Umbilical cord (tissue), 2 donors: Measurements from ENCODE around the gene CES3. TPM values are rescaled to one million over a fixed set of nuclear protein-coding genes. Genes with fewer than 3 reads are reported as not detected.

Source experiments
- DNase-seq: peaks from one replicate; pipeline ENCODE4 v3.0.0-alpha.2; 2015; ENCODE audit warnings: low spot score
- total RNA-seq: library from RNA; depleted of rRNA; stranded (reverse); fragments of >200 nt; gene quantifications from one replicate; pipeline ENCODE4 v1.2.3, GENCODE V29; 2014; ENCODE audit warnings: low replicate concordance; ENCODE audit not compliant: insufficient read depth

Gene CES3
- total RNA-seq, 1 donor from 2014 or later, result 3.4 TPM

DNA sequence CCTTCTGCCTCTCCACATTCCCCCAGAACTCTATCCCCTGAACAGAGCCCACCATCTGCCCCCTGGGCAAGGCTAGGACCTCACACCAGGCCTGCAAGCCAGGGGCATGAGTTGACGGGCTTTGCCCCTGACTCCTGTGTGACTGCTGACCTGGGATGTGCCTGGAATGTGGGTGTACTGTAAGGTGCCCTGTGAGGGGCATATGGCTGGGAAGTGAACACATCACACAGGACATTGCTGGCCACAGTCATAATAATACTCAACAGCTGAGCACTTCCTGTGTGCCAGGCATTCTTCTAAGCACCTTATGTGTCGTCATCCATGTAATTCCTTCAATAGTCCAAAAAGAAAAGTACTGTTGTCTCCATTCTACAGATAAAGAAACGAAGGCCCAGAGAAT, 40.7 kb downstream of the CES3 start:
- DNase-seq, result no peak

GRCh38 chr16:67006930-67007658, 46.0 kb downstream of the CES3 start:
- DNase-seq, result peak; percentile 41

GRCh38 chr16:67009158-67009557, 48.1 kb downstream of the CES3 start:
- no peak for DNase-seq

- DNase-seq, result no peak
Measured at GRCh38 chr16:67011274-67011673, 50.2 kb downstream of the CES3 start.

- no peak for DNase-seq
Measured at GRCh38 chr16:67013233-67013822, 52.3 kb downstream of the CES3 start.

- DNase-seq, result peak; percentile 75
Measured at GRCh38 chr16:67013823-67014633, 53.0 kb downstream of the CES3 start.

DNA sequence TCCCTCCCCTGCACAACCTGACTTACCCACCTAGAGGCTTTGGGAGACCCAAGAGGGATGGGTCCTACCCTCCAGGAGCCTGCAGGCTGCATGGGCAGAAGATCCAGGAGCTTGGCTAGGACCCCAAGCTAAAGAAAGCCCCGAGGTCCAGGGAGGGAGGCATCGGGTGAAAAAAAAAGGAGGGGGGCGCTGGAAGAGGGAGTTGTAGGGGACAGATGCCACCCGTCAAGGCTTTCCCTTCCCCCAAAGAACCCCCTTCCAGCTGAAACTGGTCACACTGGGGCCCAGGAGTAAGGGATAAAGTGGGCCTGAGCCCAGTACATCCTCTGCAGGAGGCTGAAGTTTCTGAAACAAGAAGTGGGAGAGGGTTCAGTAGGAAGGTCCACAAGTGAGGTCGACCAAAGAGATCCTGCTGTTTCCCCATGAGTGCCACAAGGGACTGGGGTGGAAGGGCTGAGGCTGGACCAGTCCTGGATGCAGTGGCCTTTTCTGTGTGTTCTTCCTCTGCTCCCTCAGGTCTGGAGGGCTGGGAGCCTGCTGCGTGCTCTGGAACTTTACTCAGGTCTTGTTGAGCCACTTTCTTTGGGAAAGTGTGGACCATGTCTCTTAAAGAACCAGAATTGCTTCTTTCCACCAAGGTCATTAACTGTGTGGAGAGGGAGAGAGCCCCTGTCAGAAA, 53.7 kb downstream of the CES3 start:
- no peak for DNase-seq

GRCh38 chr16:67015313-67015731, 54.3 kb downstream of the CES3 start:
- DNase-seq, result no peak

- DNase-seq, result no peak
Measured at GRCh38 chr16:67016143-67016542, 55.1 kb downstream of the CES3 start.

GRCh38 chr16:67016681-67017420, 55.8 kb downstream of the CES3 start:
- DNase-seq, result no peak

DNA sequence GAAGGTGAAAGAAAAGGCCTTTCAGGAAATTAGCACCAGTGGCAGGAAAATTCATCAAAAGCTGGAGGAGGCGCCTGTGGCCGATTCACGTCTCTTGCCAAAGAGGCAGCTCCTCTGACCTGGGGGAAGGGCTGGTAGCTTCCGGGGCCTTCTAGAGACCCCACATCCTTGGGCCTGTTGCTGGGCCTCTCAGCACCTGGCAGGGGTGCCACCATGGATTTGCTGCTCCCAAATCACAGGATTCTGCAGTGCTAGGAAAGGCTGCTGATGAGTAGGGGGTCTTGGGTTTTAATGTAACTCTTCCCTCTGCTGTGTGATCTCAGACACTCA, 56.3 kb downstream of the CES3 start:
- DNase-seq, result no peak

DNA sequence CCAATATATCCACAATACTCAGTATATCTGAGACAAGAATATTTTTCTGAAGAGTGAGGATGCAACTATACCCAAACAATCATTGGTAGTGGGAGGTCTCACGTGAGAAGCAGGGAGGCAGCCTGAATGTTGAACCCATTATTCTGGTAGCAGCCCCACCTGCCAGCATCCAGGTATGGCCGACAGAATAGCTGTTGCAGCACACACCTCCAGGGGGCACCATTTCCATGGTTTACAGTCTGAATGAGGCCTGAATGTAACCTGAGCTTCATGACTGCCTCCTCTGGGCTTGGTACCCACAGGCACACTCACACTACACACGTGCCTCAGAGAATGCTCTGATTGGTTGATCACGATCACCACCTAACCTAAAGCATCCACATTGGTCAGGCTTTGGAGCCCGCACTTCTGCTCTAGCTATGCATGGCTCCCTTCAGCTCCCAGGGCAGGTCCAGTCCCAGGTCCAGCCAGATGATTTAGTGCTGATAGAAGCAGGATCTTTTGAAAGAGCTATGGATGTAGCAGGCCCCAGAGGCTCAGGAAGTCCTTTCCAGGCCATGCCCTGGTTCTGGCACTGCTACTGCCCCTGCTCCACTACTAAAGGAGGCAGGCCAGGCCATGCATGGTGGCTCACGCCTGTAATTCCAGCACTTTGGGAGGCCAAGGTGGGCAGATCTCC, 56.9 kb downstream of the CES3 start:
- peak; percentile 69 for DNase-seq

DNA sequence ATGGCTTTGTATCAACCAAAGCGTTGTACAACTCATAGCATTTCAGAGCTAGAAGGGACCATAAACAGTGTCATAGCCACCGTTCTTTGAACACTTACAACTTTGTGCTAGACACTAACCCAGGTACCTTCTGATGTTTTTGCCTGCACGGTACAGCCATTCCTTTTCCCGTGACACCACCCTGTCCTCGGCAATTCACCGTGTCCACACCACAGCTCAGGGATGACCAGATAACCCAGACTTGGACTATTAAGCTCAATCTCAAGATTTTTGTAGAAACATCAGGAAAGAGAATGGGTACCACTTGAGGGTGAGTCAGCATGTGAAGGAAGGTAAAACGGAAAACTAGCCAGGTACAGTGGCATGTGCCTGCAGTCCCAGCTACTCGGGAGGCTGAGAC, 58.1 kb downstream of the CES3 start:
- no peak for DNase-seq

- DNase-seq, result no peak
Measured at GRCh38 chr16:67021321-67021720, 60.3 kb downstream of the CES3 start.

DNA sequence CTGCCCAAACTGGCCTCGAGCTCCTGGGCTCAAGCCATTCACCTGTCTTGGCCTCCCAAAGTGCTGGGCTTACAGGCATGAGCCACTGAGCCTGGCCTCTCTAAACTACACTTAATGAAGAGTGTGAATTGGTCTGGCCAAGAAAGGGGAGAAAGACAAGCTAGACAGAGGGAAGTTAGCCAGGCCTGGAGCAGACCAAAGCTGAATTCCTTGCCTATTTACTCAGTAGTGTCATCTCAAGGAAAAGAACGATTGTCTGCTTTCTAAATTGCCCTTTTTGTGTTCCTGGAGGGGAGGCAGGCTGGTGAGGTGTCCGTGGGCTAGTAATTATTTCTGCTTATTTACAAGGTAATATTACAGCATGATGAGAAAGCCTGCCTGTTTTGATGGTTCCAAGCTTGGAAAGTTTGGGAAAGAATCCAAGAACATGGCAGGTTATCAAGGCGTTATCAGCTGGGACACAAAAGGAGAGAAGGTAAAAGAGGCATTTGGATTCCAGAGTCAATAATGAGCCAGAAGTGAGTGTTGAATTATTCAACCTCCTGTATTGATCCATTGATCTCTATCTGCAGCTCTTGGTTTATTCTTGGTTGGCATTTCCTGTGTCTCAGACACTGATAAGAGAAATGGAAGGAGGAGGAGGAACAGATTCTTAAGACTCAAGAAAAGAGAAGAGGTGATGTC, 61.6 kb downstream of the CES3 start:
- no peak for DNase-seq

DNA sequence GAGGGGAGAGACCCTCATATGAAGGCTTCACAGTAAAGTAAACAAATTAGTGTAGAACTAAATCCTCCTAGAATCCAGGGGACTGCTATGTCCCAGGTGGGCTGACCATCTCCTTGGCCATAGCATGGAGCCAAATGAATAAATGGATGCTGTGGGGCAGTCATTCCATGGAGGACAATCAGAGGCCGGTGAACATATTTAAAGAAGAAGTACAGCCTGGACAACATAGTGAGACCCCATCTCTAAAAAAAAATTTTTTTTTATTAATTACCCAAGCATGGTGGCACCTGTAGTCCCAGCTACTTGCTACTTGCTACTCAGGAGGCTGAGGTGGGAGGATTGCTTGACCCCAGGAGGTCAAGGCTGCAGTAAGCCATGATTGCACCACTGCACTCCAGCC, 62.6 kb downstream of the CES3 start:
- no peak for DNase-seq
